ENCODE measurements around the gene ERCC5. TPM values are rescaled to one million over a fixed set of nuclear protein-coding genes. Genes with fewer than 3 reads are reported as not detected.

Gene ERCC5
- total RNA-seq, 1 experiment from 2014 or later, result 37.6 TPM

- no peak overlapping the region for H3K4me3 ChIP-seq (ENCODE audit: low read depth, low read length, poor library complexity, severe bottlenecking)
- intact Hi-C loops (cut with micrococcal nuclease; ENCODE audit: unreplicated experiment), result no loop called here
- DNase-seq (ENCODE audit: low spot score), result no peak
- H3K4me1 ChIP-seq (ENCODE audit: insufficient read depth, low read length, poor library complexity, severe bottlenecking), result peaks cover 3% of the 10 kb centered on the region
- H3K36me3 ChIP-seq (ENCODE audit: insufficient read depth, low read length, poor library complexity, severe bottlenecking), result no peaks in the 10 kb centered on the region
- no peaks in the 10 kb centered on the region for H3K9me3 ChIP-seq (ENCODE audit: low read depth, low read length, poor library complexity, severe bottlenecking)
- no TSS peak for BruUV-seq (replicated peaks)
- no peaks in the 10 kb centered on the region for H3K27me3 ChIP-seq (replicated peaks; ENCODE audit: insufficient read depth, low read depth, low read length, poor library complexity)
- CTCF ChIA-PET, result no interaction called here
- no peak overlapping the region for H3K27ac ChIP-seq (ENCODE audit: low read depth, low read length, poor library complexity, severe bottlenecking)
- POLR2A ChIA-PET (ENCODE audit: low non-redundant PET), result no interaction called here
- TF ChIP-seq, protein P1, sequence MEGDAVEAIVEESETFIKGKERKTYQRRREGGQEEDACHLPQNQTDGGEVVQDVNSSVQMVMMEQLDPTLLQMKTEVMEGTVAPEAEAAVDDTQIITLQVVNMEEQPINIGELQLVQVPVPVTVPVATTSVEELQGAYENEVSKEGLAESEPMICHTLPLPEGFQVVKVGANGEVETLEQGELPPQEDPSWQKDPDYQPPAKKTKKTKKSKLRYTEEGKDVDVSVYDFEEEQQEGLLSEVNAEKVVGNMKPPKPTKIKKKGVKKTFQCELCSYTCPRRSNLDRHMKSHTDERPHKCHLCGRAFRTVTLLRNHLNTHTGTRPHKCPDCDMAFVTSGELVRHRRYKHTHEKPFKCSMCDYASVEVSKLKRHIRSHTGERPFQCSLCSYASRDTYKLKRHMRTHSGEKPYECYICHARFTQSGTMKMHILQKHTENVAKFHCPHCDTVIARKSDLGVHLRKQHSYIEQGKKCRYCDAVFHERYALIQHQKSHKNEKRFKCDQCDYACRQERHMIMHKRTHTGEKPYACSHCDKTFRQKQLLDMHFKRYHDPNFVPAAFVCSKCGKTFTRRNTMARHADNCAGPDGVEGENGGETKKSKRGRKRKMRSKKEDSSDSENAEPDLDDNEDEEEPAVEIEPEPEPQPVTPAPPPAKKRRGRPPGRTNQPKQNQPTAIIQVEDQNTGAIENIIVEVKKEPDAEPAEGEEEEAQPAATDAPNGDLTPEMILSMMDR (conservative IDR thresholded peaks at IDR 0.05; ENCODE audit: low read depth, low read length), result no peak
- TF ChIP-seq EZH2 (IDR thresholded peaks at IDR 0.05; ENCODE audit: borderline replicate concordance, low read depth, low read length, poor library complexity, severe bottlenecking), result no peak
Measured at GRCh38 chr13:102907886-102908515, 62.2 kb downstream of the ERCC5 start.

GRCh38 chr13:102909971-102910370 lies 64.1 kb downstream of the ERCC5 start:
- intact Hi-C loops (cut with micrococcal nuclease; ENCODE audit: unreplicated experiment), result no loop called here
- H3K4me1 ChIP-seq (ENCODE audit: insufficient read depth, low read length, poor library complexity, severe bottlenecking), result peaks cover 9% of the 10 kb centered on the region

GRCh38 chr13:102911336-102911735 lies 65.5 kb downstream of the ERCC5 start:
- intact Hi-C loops (cut with micrococcal nuclease; ENCODE audit: unreplicated experiment), result no loop called here
- no peaks in the 10 kb centered on the region for H3K27me3 ChIP-seq (replicated peaks; ENCODE audit: insufficient read depth, low read depth, low read length, poor library complexity)
- POLR2A ChIA-PET (ENCODE audit: low non-redundant PET), result no interaction called here
- H3K4me1 ChIP-seq (ENCODE audit: insufficient read depth, low read length, poor library complexity, severe bottlenecking), result peaks cover 8% of the 10 kb centered on the region
- no peak for DNase-seq (ENCODE audit: low spot score)
- CTCF ChIA-PET, result no interaction called here
- BruUV-seq (replicated peaks), result no TSS peak
- no peak for TF ChIP-seq EZH2 (IDR thresholded peaks at IDR 0.05; ENCODE audit: borderline replicate concordance, low read depth, low read length, poor library complexity, severe bottlenecking)
- TF ChIP-seq, protein P1 (conservative IDR thresholded peaks at IDR 0.05; ENCODE audit: low read depth, low read length), result no peak
- no peak overlapping the region for H3K27ac ChIP-seq (ENCODE audit: low read depth, low read length, poor library complexity, severe bottlenecking)
- H3K36me3 ChIP-seq (ENCODE audit: insufficient read depth, low read length, poor library complexity, severe bottlenecking), result no peaks in the 10 kb centered on the region
- no peak overlapping the region for H3K4me3 ChIP-seq (ENCODE audit: low read depth, low read length, poor library complexity, severe bottlenecking)
- no peaks in the 10 kb centered on the region for H3K9me3 ChIP-seq (ENCODE audit: low read depth, low read length, poor library complexity, severe bottlenecking)

More at GRCh38 chr13:102909971-102910370, 64.1 kb downstream of the ERCC5 start:
- H3K27me3 ChIP-seq (replicated peaks; ENCODE audit: insufficient read depth, low read depth, low read length, poor library complexity), result no peaks in the 10 kb centered on the region
- H3K9me3 ChIP-seq (ENCODE audit: low read depth, low read length, poor library complexity, severe bottlenecking), result no peaks in the 10 kb centered on the region
- no peaks in the 10 kb centered on the region for H3K36me3 ChIP-seq (ENCODE audit: insufficient read depth, low read length, poor library complexity, severe bottlenecking)
- no TSS peak for BruUV-seq (replicated peaks)
- no peak overlapping the region for H3K27ac ChIP-seq (ENCODE audit: low read depth, low read length, poor library complexity, severe bottlenecking)
- ChIA-PET POLR2A (ENCODE audit: low non-redundant PET) (no interaction called here), CTCF (no interaction called here)
- DNase-seq (ENCODE audit: low spot score), result no peak
- no peak for TF ChIP-seq EZH2 (IDR thresholded peaks at IDR 0.05; ENCODE audit: borderline replicate concordance, low read depth, low read length, poor library complexity, severe bottlenecking)
- TF ChIP-seq, protein P1 (conservative IDR thresholded peaks at IDR 0.05; ENCODE audit: low read depth, low read length), result no peak
- no peak overlapping the region for H3K4me3 ChIP-seq (ENCODE audit: low read depth, low read length, poor library complexity, severe bottlenecking)

All from A673 (cell line).